K562 (cell line): Measurements from ENCODE around the gene MSH4. TPM values are rescaled to one million over a fixed set of nuclear protein-coding genes. Genes with fewer than 3 reads are reported as not detected.

Source experiments
- ATF4 ChIP-seq: fragments of 450-650 bp; formaldehyde crosslinking; IDR thresholded peaks from 2 replicates; pipeline ENCODE4 v1.4.0; 2022; ENCODE audit warnings: mild to moderate bottlenecking, moderate library complexity
- EHMT2 ChIP-seq: fragments of 450-650 bp; IDR thresholded peaks from 2 replicates; pipeline ENCODE4 v1.6.1; 2018; ENCODE audit warnings: antibody characterized with exemption
- ERF ChIP-seq: fragments of 450-650 bp; formaldehyde crosslinking; IDR thresholded peaks from 2 replicates; pipeline ENCODE4 v1.4.0; 2020; ENCODE audit warnings: mild to moderate bottlenecking, mixed read lengths
- GTF2B ChIP-seq: IDR thresholded peaks from 2 replicates; pipeline ENCODE4 v1.6.1; 2011; ENCODE audit not compliant: insufficient read length; ENCODE audit errors: extremely low read depth
- HNRNPL ChIP-seq: fragments of 200-400 bp; formaldehyde crosslinking; IDR thresholded peaks from 2 replicates; pipeline ENCODE4 v1.6.1; 2017; ENCODE audit warnings: low read depth, mild to moderate bottlenecking, low read length
- ILF3 ChIP-seq: fragments of 450-650 bp; IDR thresholded peaks from 2 replicates; pipeline ENCODE4 v1.6.1; 2018; ENCODE audit warnings: antibody characterized with exemption, mild to moderate bottlenecking, moderate library complexity, borderline replicate concordance
- LARP7 ChIP-seq: fragments of 450-650 bp; IDR thresholded peaks from 2 replicates; pipeline ENCODE4 v1.6.1; 2016
- NCOR1 ChIP-seq: fragments of 450-650 bp; IDR thresholded peaks from 2 replicates; pipeline ENCODE4 v1.6.1; 2016; ENCODE audit warnings: mild to moderate bottlenecking, moderate library complexity
- NR4A1 ChIP-seq, 2 experiments: fragments of 250-450 bp in 1 of 2; fragments of 450-650 bp in 1 of 2; sonication (Bioruptor Pico) in 1 of 2; IDR thresholded peaks; 2 replicates each; pipeline versions ENCODE4 v1.4.0 to v1.6.1; 2016 to 2020; ENCODE audit warnings: mild to moderate bottlenecking in 2 of 2, missing compliant biosample characterization in 1 of 2, missing genetic modification characterization in 1 of 2, moderate library complexity in 1 of 2
- PKNOX1 ChIP-seq: fragments of 450-650 bp; IDR thresholded peaks from 2 replicates; pipeline ENCODE4 v1.6.1; 2016
- POLR2H ChIP-seq: IDR thresholded peaks from 2 replicates; pipeline ENCODE4 v1.6.1; 2016; ENCODE audit warnings: missing genetic modification characterization, low read depth, mild to moderate bottlenecking, control low read depth, missing compliant biosample characterization, moderate library complexity
- RBM34 ChIP-seq: fragments of 200-400 bp; formaldehyde crosslinking; IDR thresholded peaks from 2 replicates; pipeline ENCODE4 v1.6.1; 2018; ENCODE audit warnings: low read length, borderline replicate concordance; ENCODE audit not compliant: insufficient read depth
- SETDB1 ChIP-seq: IDR thresholded peaks from one replicate; pipeline ENCODE4 v1.6.1; 2012; ENCODE audit warnings: low read length, control low read depth, inconsistent platforms
- SIN3B ChIP-seq: fragments of 450-650 bp; IDR thresholded peaks from 2 replicates; pipeline ENCODE4 v1.6.1; 2017; ENCODE audit warnings: low read depth, mild to moderate bottlenecking, moderate library complexity
- SMARCA4 ChIP-seq: fragments of 450-650 bp; IDR thresholded peaks from 2 replicates; pipeline ENCODE4 v1.6.1; 2016
- TEAD4 ChIP-seq, 2 experiments: sonication (generic) in 1 of 2; formaldehyde crosslinking in 1 of 2; IDR thresholded peaks; 2 replicates each; pipeline versions ENCODE4 v1.6.1 to v1.8.0; 2012 to 2022; ENCODE audit warnings: borderline replicate concordance in 1 of 2, inconsistent platforms in 1 of 2, low read length in 1 of 2, mild to moderate bottlenecking in 1 of 2, missing genetic modification reagents in 1 of 2
- ZBTB2 ChIP-seq: fragments of 450-650 bp; IDR thresholded peaks from 2 replicates; pipeline ENCODE4 v1.6.1; 2016; ENCODE audit warnings: antibody characterized with exemption
- ZC3H11A ChIP-seq: IDR thresholded peaks from 2 replicates; pipeline ENCODE4 v1.6.1; 2012; ENCODE audit warnings: low read depth, low read length, improper control_type of control experiment
- ZNF444 ChIP-seq: fragments of 250-450 bp; sonication (Bioruptor Pico); IDR thresholded peaks from 2 replicates; pipeline ENCODE4 v1.4.0; 2020; ENCODE audit warnings: mild to moderate bottlenecking, moderate library complexity
- polyA plus RNA-seq, 8 experiments: library from polyadenylated mRNA; depleted of rRNA in 4 of 8; stranded (reverse) in 5 of 8; unstranded in 3 of 8; fragments of >200 nt; fragmentation: Nextera tagmentation in 2 of 8; fragmentation: Illumina TruSeq in 1 of 8; extraction: Ambion mirVana in 2 of 8; extraction: Trizol in 1 of 8; gene quantifications; 2 replicates each; pipeline versions ENCODE4 v1.2.1 to v1.2.3, GENCODE V29; 2011 to 2014; ENCODE audit warnings: inconsistent platforms in 1 of 8, missing spikeins in 1 of 8
- total RNA-seq, 7 experiments: library from RNA; depleted of rRNA in 6 of 7; stranded (reverse); fragments of >200 nt in 6 of 7; fragmentation: Illumina TruSeq in 2 of 7; extraction: Trizol in 2 of 7; gene quantifications; 2 replicates each; pipeline versions ENCODE4 v1.2.1 to v1.2.3, GENCODE V29; 2011 to 2021; ENCODE audit warnings: low replicate concordance in 1 of 7
- TF ChIP-seq, protein P1 (sequence below): fragments of 250-450 bp; sonication (Bioruptor Pico); IDR thresholded peaks from 2 replicates; pipeline ENCODE4 v1.8.0; 2021; ENCODE audit warnings: mild to moderate bottlenecking, moderate library complexity
- TF ChIP-seq, protein P2 (sequence below): fragments of 450-650 bp; formaldehyde crosslinking; IDR thresholded peaks from 2 replicates; pipeline ENCODE4 v1.4.0; 2020; ENCODE audit warnings: mild to moderate bottlenecking, moderate library complexity

MSH4 gene
- total and polyA plus RNA-seq, 9 of the 15 experiments (the other 6 are each of a cell fraction or from before 2014, with no cell fraction given), result 0.04 to 0.18 (median 0.12) TPM; not detected in 4

- TF ChIP-seq SIN3B (no peak; the same call in 1 of the 2 replicates), NCOR1 (peak; percentile 60), ATF4 (CRISPR knock-in tag) (peak; percentile 80), HNRNPL (no peak), TEAD4 (IDR thresholded peaks at IDR 0.05; ENCODE audit: low read length) (0 out of 2 replicates have a peak, but pooled peaks have one; percentile 13), TEAD4 (CRISPR knock-in tag; IDR thresholded peaks at IDR 0.05; ENCODE audit: borderline replicate concordance) (no peak), ZNF444 (CRISPR knock-in tag) (peak; percentile 66; the same call in 1 of the 2 replicates), SETDB1 (no peak), ZBTB2 (peak; percentile 93), RBM34 (no peak), ZC3H11A (no peak), ERF (CRISPR knock-in tag) (peak; percentile 97), EHMT2 (no peak), SMARCA4 (no peak), POLR2H (peak; percentile 83), ILF3 (peak; percentile 93), PKNOX1 (no peak), GTF2B (no peak), LARP7 (no peak), NR4A1 (CRISPR knock-in tag; IDR thresholded peaks at IDR 0.05) (peak; percentile 66; the same call in 1 of the 2 replicates), NR4A1 (tag; IDR thresholded peaks at IDR 0.05) (no peak)
- TF ChIP-seq, protein P1, sequence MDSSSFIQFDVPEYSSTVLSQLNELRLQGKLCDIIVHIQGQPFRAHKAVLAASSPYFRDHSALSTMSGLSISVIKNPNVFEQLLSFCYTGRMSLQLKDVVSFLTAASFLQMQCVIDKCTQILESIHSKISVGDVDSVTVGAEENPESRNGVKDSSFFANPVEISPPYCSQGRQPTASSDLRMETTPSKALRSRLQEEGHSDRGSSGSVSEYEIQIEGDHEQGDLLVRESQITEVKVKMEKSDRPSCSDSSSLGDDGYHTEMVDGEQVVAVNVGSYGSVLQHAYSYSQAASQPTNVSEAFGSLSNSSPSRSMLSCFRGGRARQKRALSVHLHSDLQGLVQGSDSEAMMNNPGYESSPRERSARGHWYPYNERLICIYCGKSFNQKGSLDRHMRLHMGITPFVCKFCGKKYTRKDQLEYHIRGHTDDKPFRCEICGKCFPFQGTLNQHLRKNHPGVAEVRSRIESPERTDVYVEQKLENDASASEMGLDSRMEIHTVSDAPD, result no peak
- TF ChIP-seq, protein P2, sequence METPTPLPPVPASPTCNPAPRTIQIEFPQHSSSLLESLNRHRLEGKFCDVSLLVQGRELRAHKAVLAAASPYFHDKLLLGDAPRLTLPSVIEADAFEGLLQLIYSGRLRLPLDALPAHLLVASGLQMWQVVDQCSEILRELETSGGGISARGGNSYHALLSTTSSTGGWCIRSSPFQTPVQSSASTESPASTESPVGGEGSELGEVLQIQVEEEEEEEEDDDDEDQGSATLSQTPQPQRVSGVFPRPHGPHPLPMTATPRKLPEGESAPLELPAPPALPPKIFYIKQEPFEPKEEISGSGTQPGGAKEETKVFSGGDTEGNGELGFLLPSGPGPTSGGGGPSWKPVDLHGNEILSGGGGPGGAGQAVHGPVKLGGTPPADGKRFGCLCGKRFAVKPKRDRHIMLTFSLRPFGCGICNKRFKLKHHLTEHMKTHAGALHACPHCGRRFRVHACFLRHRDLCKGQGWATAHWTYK (CRISPR knock-in tag), result no peak
Observed at GRCh38 chr1:75796376-75797272, at the start of gene MSH4 (continued).
